IMR-90 (cell line): ENCODE measurements around the gene MARF1. TPM values are rescaled to one million over a fixed set of nuclear protein-coding genes. Genes with fewer than 3 reads are reported as not detected.

Experiments
- ATAC-seq: fragments of 200-7000 bp; cut with Tn5 transposase; 2 replicates; pipeline ENCODE4 v1.9.1; 2020; ENCODE audit warnings: low read depth, mild to moderate bottlenecking, moderate library complexity
- BruUV-seq: library from RNA; stranded (reverse); fragments of 400-500 nt; replicated peaks from 2 replicates; lab custom pipeline; 2021; lab: Mats Ljungman, UMichigan
- CTCF ChIA-PET: fragments of 300-600 bp; formaldehyde crosslinking; extraction: SDS; loops from one replicate; lab custom pipeline; 2021; ENCODE audit warnings: antibody characterized with exemption; lab: Yijun Ruan, JAX
- POLR2A ChIA-PET: fragments of 300-600 bp; sonication (Branson Sonifier 250); formaldehyde crosslinking; loops from one replicate; lab custom pipeline; 2022; ENCODE audit warnings: antibody characterized with exemption; ENCODE audit not compliant: unreplicated experiment; lab: Charles Lee
- DNase-seq: peaks from one replicate; pipeline ENCODE4 v3.0.0; 2013
- H2AFZ ChIP-seq: replicated peaks from 2 replicates; pipeline ENCODE3; 2013; ENCODE audit warnings: low read length, mild to moderate bottlenecking; ENCODE audit not compliant: poor library complexity
- H2AK5ac ChIP-seq: 2 replicates; pipeline ENCODE4 v1.6.1; 2013; ENCODE audit warnings: low read depth, low read length, inconsistent platforms
- H2AK9ac ChIP-seq: replicated peaks from 2 replicates; pipeline ENCODE3; 2013; ENCODE audit warnings: mild to moderate bottlenecking, low read depth, low read length, moderate library complexity; ENCODE audit not compliant: poor library complexity
- H2BK120ac ChIP-seq: 2 replicates; pipeline ENCODE4 v1.6.1; 2013; ENCODE audit warnings: low read depth, low read length, inconsistent platforms
- H2BK15ac ChIP-seq: 3 replicates; pipeline ENCODE4 v1.6.1; 2013; ENCODE audit warnings: low read depth, low read length, inconsistent platforms
- H2BK20ac ChIP-seq: 2 replicates; pipeline ENCODE4 v1.6.1; 2013; ENCODE audit warnings: low read depth, mild to moderate bottlenecking, inconsistent platforms, low read length, moderate library complexity
- H2BK5ac ChIP-seq: 2 replicates; pipeline ENCODE4 v1.6.1; 2013; ENCODE audit warnings: mild to moderate bottlenecking, low read depth, low read length, inconsistent platforms; ENCODE audit not compliant: poor library complexity, severe bottlenecking
- H3K14ac ChIP-seq: replicated peaks from 2 replicates; pipeline ENCODE4 v1.6.1; 2013; ENCODE audit warnings: low read depth, low read length, inconsistent platforms
- H3K18ac ChIP-seq: 2 replicates; pipeline ENCODE4 v1.6.1; 2013; ENCODE audit warnings: low read depth, low read length, control low read depth
- H3K23ac ChIP-seq: 2 replicates; pipeline ENCODE4 v1.6.1; 2013; ENCODE audit warnings: low read depth, low read length, inconsistent platforms
- H3K27ac ChIP-seq: 2 replicates; pipeline ENCODE4 v1.5.1; 2013; ENCODE audit warnings: mild to moderate bottlenecking, control low read depth, low read length; ENCODE audit not compliant: insufficient read depth
- H3K27me3 ChIP-seq: 2 replicates; pipeline ENCODE4 v1.6.1; 2013; ENCODE audit warnings: low read length; ENCODE audit not compliant: control insufficient read depth, insufficient read depth
- H3K36me3 ChIP-seq: 2 replicates; pipeline ENCODE4 v1.6.1; 2013; ENCODE audit warnings: low read length, mixed read lengths; ENCODE audit not compliant: control insufficient read depth, insufficient read depth
- H3K4ac ChIP-seq: 2 replicates; pipeline ENCODE4 v1.6.1; 2013; ENCODE audit warnings: low read depth, low read length, inconsistent platforms
- H3K4me1 ChIP-seq: 2 replicates; pipeline ENCODE4 v1.6.1; 2013; ENCODE audit warnings: low read length, mixed read lengths; ENCODE audit not compliant: control insufficient read depth, insufficient read depth
- H3K4me2 ChIP-seq: 2 replicates; pipeline ENCODE4 v1.6.1; 2013; ENCODE audit warnings: low read depth, mild to moderate bottlenecking, control low read depth, low read length, moderate library complexity
- H3K4me3 ChIP-seq: 2 replicates; pipeline ENCODE4 v1.5.1; 2013; ENCODE audit warnings: low read depth, mild to moderate bottlenecking, control low read depth, low read length, moderate library complexity; ENCODE audit not compliant: insufficient read depth
- H3K56ac ChIP-seq: 2 replicates; pipeline ENCODE4 v1.6.1; 2013; ENCODE audit warnings: low read length, inconsistent platforms; ENCODE audit not compliant: insufficient read depth; ENCODE audit errors: extremely low read depth
- H3K79me1 ChIP-seq, 2 experiments: 2 replicates each; pipeline ENCODE4 v1.6.1; 2013; ENCODE audit warnings: low read length in 2 of 2, inconsistent platforms in 1 of 2, low read depth in 1 of 2
- H3K9ac ChIP-seq: 2 replicates; pipeline ENCODE4 v1.6.1; 2013; ENCODE audit warnings: low read depth, low read length, control low read depth
- H3K9me1 ChIP-seq: 2 replicates; pipeline ENCODE4 v1.6.1; 2013; ENCODE audit warnings: low read length, inconsistent platforms; ENCODE audit not compliant: insufficient read depth
- H3K9me3 ChIP-seq: 2 replicates; pipeline ENCODE4 v1.6.1; 2013; ENCODE audit warnings: low read length; ENCODE audit not compliant: control insufficient read depth, insufficient read depth
- H4K20me1 ChIP-seq: 2 replicates; pipeline ENCODE4 v1.6.1; 2013; ENCODE audit warnings: low read length, inconsistent platforms; ENCODE audit not compliant: insufficient read depth
- H4K5ac ChIP-seq: 2 replicates; pipeline ENCODE4 v1.6.1; 2013; ENCODE audit warnings: mild to moderate bottlenecking, low read depth, low read length, control low read depth
- H4K8ac ChIP-seq, 2 experiments: 2 replicates each; pipeline ENCODE4 v1.6.1; 2013; ENCODE audit warnings: low read depth in 2 of 2, low read length in 2 of 2, control low read depth in 1 of 2, inconsistent platforms in 1 of 2
- H4K91ac ChIP-seq: 2 replicates; pipeline ENCODE4 v1.6.1; 2013; ENCODE audit warnings: low read depth, low read length, inconsistent platforms; ENCODE audit not compliant: insufficient read depth
- CEBPB ChIP-seq: IDR thresholded peaks from 2 replicates; pipeline ENCODE4 v1.6.1; 2012; ENCODE audit warnings: low read depth, low read length, improper control_type of control experiment
- FOS ChIP-seq: fragments of 150-350 bp; IDR thresholded peaks from 2 replicates; pipeline ENCODE4 v1.6.1; 2016; ENCODE audit warnings: low read depth, low read length
- MAZ ChIP-seq: IDR thresholded peaks from 2 replicates; pipeline ENCODE4 v1.6.1; 2012; ENCODE audit warnings: low read depth, mild to moderate bottlenecking, low read length, improper control_type of control experiment, moderate library complexity, borderline replicate concordance
- MXI1 ChIP-seq: IDR thresholded peaks from 2 replicates; pipeline ENCODE4 v1.6.1; 2012; ENCODE audit warnings: low read depth, mild to moderate bottlenecking, low read length, moderate library complexity, borderline replicate concordance
- NFE2L2 ChIP-seq: fragments of 150-350 bp; IDR thresholded peaks from 2 replicates; pipeline ENCODE4 v1.6.1; 2016; ENCODE audit warnings: low read depth, mild to moderate bottlenecking, low read length
- POLR2A ChIP-seq: IDR thresholded peaks from 2 replicates; pipeline ENCODE4 v1.6.1; 2012; ENCODE audit warnings: mild to moderate bottlenecking, low read depth, low read length
- RAD21 ChIP-seq: IDR thresholded peaks from 2 replicates; pipeline ENCODE4 v1.6.1; 2012; ENCODE audit warnings: low read length, improper control_type of control experiment
- SMC3 ChIP-seq: fragments of 150-350 bp; IDR thresholded peaks from 2 replicates; pipeline ENCODE4 v1.6.1; 2016; ENCODE audit warnings: low read depth, mild to moderate bottlenecking, antibody characterized with exemption, low read length, moderate library complexity
- WGBS, 2 experiments: methylation state at CpG; one replicate each; pipeline versions ENCODE4 v1.1.5 to v1.1.7; 2013; ENCODE audit warnings: missing lambda C conversion rate in 2 of 2; ENCODE audit not compliant: insufficient read length in 1 of 2; ENCODE audit errors: extremely low coverage in 2 of 2; 5-methylcytosine and 5-hydroxymethylcytosine counted together
- dilution Hi-C: fragments of 300-500 bp; cut with HindIII; formaldehyde crosslinking; loops from one replicate; pipeline ENCODE4 v1.14.3; 2018; ENCODE audit warnings: low sequenced_read_pairs; ENCODE audit not compliant: unreplicated experiment
- in situ Hi-C: fragments of 300-500 bp; cut with MboI; formaldehyde crosslinking; loops from 3 replicates; pipeline ENCODE4 v1.14.3; 2019; ENCODE audit warnings: low sequenced_read_pairs, inconsistent platforms, mixed read lengths
- intact Hi-C: fragments of 100-400 bp; cut with micrococcal nuclease; formaldehyde crosslinking; loops from 2 replicates; pipeline ENCODE4 v1.10.0; 2022
- polyA plus RNA-seq, 3 experiments: library from polyadenylated mRNA; depleted of rRNA; stranded (reverse); fragments of >200 nt; gene quantifications; 2 replicates each; pipeline ENCODE4 v1.2.3, GENCODE V29; 2012; ENCODE audit warnings: low replicate concordance in 1 of 3
- total RNA-seq: library from RNA; depleted of rRNA; stranded (reverse); fragments of >200 nt; gene quantifications from 2 replicates; pipeline ENCODE4 v1.2.3, GENCODE V29; 2012

Gene MARF1
- total and polyA plus RNA-seq, 2 of the 4 experiments (the other 2 are of a cell fraction): 9.0 to 12.9 TPM

DNA sequence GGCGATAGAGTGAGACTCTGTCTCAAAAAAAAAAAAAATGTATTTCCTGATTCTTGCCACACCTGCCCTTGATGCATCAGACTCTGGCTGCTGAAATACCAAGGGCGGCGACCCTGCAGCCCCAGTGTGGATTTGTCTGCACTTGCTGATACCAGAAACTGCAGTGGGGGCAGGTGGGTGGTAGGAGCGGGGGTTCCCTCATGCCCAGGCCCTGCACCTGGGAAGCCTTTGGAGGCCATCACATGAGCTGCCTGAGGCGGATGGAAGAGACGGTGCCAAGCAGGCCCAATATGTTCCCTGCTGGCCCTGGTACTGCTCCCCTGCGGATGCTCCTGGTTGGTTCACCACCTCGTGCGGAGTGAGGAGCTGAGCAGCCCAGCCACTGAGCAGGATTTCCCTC, 50.6 kb downstream of the MARF1 start (continued):
- TF ChIP-seq NFE2L2: no peak
- no peak for TF ChIP-seq POLR2A
- TF ChIP-seq MXI1: no peak
- TF ChIP-seq MAZ: no peak
- TF ChIP-seq FOS: no peak
- no peak for TF ChIP-seq SMC3
- no peak for TF ChIP-seq RAD21

DNA sequence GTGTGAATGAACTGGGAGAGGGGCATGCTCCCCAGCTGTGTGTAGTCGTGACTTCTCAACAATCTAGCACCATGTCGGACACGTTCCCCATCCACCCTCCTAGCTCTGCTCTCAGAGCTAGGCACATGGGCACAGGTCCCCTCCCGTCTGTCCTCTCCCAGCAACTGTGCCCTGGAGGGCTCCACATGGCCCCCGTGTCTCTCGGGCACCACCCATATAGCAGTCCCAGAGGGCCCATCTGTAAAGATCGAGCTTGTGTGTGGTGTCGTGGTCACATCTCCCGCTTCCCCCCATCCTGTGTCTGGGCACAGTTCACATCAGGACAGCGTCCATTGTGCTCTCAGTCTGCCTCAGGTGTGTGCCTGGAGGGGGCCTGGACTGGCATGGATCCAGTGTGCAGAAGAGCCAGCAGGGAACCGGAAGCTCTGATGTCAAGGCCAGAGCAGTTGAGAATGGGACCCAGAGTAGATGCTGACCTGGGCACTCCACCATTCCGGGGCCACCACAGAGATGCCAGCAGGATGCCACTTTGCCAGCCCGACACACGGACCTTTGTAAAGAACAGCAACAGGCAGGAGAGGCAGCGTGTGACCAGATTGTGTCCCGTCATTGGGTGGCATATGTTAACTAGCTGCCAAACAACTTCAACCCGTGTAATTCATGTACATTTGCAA, 55.7 kb downstream of the MARF1 start:
- ATAC-seq (no peak), DNase-seq (no peak)
- no peak overlapping the region for H3K4me2 ChIP-seq

More for the DNA sequence above, 55.7 kb downstream of the MARF1 start:
- H3K27me3 ChIP-seq: no peaks in the 10 kb centered on the region
- H3K79me1 ChIP-seq: no peaks in the 10 kb centered on the region
- peaks cover 27% of the 10 kb centered on the region for H3K9me3 ChIP-seq
- no peaks in the 10 kb centered on the region for H4K20me1 ChIP-seq
- H2BK15ac ChIP-seq: no peak overlapping the region; the same call in 2 of the 3 replicates
- H3K23ac ChIP-seq: no peak overlapping the region
- peaks cover 2% of the 10 kb centered on the region; the same call in 1 of the 2 replicates for H3K4me1 ChIP-seq
- no peak overlapping the region for H2BK20ac ChIP-seq
- H2AK5ac ChIP-seq: peak overlapping the region; percentile 35; the same call in 1 of the 2 replicates
- H3K4me3 ChIP-seq: no peak overlapping the region
- intact Hi-C loops: no loop called here
- ChIA-PET CTCF (no interaction called here), POLR2A (no interaction called here)
- no peak overlapping the region for H3K18ac ChIP-seq
- H4K8ac ChIP-seq: no peak overlapping the region
- H3K56ac ChIP-seq: no peak overlapping the region
- H3K27ac ChIP-seq: no peak overlapping the region
- no peak overlapping the region for H4K91ac ChIP-seq
- dilution Hi-C loops: no loop called here
- H3K4ac ChIP-seq: no peak overlapping the region
- H2BK120ac ChIP-seq: no peak overlapping the region
- no peak overlapping the region for H3K14ac ChIP-seq
- H3K36me3 ChIP-seq: peaks cover 37% of the 10 kb centered on the region
- H2AK9ac ChIP-seq: no peak overlapping the region
- no peak for TF ChIP-seq CEBPB
- in situ Hi-C loops: no loop called here
- H3K9ac ChIP-seq: no peak overlapping the region
- no TSS peak for BruUV-seq
- no peaks in the 10 kb centered on the region for H3K9me1 ChIP-seq
- H2BK5ac ChIP-seq: no peak overlapping the region
- 94% methylated on average over 4 of the region's 17 CpGs; no CpG with 5 or more reads in 1 of the 2 experiments for WGBS, 2 experiments
- H2AFZ ChIP-seq: no peak overlapping the region
- H4K5ac ChIP-seq: no peak overlapping the region
